Fibroblast of peridontal ligament (primary cell): ENCODE results near the gene ERF.

Experiments
- DNase-seq: peaks from one replicate; pipeline ENCODE4 v3.0.0-alpha.2; 2010; ENCODE audit errors: extremely low read depth

The ERF gene

GRCh38 chr19:42254850-42255765, at the start of gene ERF:
Gene ERF (minus strand): TSS chr19:42255128. CDS start chr19:42254999, 129 bp downstream.
- peak; percentile 78 for DNase-seq

- DNase-seq, result no peak
Observed at GRCh38 chr19:42303876-42304275, 48.9 kb upstream of the ERF start.

DNA sequence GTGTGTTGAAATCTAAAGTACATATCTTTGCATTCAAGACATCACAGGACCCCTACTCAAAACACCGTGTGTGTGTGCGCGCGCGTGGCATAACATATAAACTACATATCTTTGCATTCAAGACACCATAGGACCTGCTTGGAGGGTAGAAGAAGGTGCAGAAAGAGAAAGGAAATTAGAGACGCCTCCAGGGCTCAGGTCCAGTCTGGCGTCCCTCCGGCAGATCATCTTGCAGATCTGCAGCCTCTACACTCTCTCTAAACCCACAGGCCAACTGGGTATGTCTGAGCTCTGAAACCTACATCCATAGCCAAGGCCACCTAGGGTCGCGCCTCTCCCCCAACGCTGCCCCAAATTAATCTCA, 48.2 kb upstream of the ERF start:
- no peak for DNase-seq

- DNase-seq, result no peak
Observed at GRCh38 chr19:42301646-42302203, 46.8 kb upstream of the ERF start, which contains the start of gene PRR19. Gene PRR19 (plus strand): TSS chr19:42302132. CDS start chr19:42309585, 7,453 bp downstream.

GRCh38 chr19:42297039-42297438, 42.1 kb upstream of the ERF start:
- DNase-seq, result no peak

GRCh38 chr19:42295831-42296525, 41.0 kb upstream of the ERF start:
- peak; percentile 44 for DNase-seq

DNA sequence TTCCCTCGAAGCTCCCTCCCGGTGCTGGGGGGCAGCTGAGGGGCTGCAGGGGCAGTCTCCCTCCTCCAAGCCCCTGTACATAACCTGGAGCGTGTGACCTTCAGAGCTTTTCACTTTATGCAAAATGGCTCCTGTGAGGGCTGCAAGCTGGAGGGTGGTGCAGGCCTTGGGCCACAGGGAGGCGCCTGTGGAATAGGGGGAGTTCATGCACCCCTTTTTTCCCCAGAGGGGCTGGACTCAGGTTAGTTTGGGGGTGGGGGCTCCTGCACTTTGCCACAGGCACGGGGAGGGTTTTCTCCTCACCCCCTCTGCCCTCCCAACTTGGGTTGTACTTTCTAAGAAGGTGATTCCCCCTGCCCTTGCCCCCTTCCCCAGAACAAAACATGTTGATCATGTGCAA, 40.4 kb upstream of the ERF start:
- no peak for DNase-seq

- DNase-seq, result no peak
Observed at GRCh38 chr19:42294471-42295137, 39.7 kb upstream of the ERF start.

GRCh38 chr19:42293948-42294347, 39.0 kb upstream of the ERF start:
- DNase-seq, result no peak

DNA sequence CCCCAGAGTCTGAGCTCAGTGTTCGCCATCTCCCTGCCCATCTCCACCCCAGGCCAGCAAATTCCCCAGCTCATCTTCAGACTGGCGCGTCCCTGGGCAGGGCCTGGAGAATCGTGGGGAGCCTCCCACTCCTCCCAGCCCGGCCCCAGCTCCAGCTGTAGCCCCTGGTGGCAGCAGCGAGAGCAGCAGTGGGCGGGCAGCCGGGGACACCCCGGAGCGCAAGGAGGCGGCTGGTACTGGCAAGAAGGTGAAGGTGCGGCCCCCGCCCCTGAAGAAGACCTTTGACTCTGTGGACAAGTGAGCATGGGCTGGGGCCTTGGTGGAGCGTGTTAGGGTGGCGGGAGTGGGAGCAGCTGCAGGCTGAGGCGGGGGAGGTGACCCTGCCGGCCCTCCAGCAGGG, 38.6 kb upstream of the ERF start:
- no peak for DNase-seq

DNA sequence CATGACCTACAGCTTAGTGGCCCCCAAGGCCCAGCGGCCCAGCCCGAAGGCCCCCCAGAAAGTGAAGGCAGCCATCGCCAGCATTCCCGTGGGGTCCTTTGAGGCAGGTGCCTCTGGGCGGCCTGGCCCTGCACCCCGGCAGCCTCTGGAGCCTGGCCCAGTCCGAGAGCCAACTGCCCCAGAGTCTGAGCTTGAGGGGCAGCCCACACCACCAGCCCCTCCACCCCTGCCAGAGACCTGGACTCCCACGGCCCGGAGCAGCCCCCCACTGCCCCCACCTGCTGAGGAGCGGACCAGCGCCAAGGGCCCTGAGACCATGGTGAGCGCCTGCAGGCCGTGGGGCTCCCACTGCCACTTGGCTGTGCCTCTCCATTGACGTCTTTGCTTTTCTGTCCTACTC, 38.0 kb upstream of the ERF start:
- no peak for DNase-seq

DNA sequence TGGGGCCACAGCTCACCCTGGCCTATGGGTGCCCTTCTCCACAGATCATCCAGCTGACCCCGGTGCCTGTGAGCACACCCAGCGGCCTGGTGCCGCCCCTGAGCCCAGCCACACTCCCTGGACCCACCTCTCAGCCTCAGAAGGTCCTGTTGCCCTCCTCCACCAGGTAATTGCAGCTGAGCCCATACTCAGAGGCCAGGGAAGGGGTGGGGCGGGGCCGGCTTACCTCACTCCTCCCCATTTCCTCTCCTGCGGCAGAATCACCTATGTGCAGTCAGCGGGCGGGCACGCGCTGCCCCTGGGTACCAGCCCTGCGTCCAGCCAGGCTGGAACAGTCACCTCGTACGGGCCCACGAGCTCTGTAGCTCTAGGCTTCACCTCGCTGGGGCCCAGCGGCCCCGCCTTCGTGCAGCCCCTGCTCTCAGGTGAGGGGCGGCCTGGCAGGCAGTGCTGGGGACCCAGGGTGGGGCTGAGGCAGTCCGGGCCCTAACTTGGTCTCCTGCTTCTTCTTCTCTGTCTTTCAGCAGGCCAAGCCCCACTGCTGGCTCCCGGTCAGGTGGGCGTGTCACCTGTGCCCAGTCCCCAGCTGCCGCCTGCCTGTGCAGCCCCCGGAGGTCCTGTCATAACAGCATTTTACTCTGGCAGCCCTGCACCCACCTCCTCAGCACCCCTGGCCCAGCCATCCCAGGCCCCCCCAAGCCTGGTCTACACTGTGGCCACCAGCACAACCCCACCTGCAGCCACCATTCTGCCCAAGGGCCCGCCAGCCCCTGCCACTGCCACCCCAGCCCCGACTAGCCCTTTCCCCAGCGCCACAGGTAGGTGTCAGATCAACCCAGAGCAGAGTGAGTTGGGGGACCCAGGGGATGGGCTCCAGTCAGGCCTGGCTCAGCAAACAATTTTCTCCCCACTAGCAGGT, 37.4 kb upstream of the ERF start:
- DNase-seq, result no peak

DNA sequence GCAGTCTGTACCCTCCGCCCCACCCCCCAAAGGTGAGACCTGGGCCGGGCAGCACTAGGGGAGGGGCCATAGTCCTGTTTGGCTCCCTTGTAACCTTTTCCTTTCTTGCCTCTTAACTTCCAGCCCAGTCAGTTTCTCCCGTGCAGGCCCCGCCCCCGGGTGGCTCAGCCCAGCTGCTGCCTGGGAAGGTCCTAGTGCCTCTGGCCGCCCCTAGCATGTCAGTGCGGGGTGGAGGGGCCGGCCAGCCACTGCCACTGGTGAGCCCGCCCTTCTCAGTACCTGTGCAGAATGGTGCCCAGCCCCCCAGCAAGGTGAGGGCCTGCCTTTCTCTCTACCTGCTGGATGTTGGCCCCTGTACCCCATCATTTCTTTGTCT, 36.5 kb upstream of the ERF start:
- no peak for DNase-seq

- no peak for DNase-seq
Observed at GRCh38 chr19:42290523-42291434, 35.9 kb upstream of the ERF start.

- no peak for DNase-seq
Observed at GRCh38 chr19:42290136-42290522, 35.2 kb upstream of the ERF start.

GRCh38 chr19:42289556-42290041, 34.7 kb upstream of the ERF start:
- no peak for DNase-seq

DNA sequence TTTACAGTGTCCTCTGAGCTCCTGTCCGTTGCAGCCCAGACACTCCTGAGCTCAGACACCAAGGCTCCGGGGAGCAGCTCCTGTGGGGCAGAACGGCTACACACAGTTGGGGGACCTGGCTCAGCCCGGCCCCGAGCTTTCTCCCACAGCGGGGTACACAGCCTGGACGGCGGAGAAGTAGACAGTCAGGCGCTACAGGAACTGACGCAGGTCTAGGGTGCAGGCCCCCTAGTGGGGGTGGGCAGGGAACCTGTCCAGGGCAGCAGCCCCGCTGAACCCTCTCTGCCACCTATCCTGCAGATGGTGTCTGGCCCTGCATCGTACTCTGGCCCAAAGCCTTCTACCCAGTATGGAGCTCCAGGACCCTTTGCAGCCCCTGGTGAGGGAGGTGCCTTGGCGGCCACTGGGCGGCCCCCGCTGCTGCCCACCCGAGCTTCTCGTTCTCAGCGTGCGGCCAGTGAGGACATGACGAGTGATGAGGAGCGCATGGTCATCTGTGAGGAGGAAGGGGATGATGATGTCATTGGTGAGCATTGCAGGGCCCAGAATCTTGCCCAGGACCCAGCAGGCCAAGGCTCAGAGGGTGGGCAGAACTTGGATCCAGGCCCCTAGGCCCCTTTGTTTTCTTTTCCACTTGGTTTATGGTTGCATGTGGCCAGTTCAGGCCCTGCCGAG, 34.1 kb upstream of the ERF start:
- no peak for DNase-seq

DNA sequence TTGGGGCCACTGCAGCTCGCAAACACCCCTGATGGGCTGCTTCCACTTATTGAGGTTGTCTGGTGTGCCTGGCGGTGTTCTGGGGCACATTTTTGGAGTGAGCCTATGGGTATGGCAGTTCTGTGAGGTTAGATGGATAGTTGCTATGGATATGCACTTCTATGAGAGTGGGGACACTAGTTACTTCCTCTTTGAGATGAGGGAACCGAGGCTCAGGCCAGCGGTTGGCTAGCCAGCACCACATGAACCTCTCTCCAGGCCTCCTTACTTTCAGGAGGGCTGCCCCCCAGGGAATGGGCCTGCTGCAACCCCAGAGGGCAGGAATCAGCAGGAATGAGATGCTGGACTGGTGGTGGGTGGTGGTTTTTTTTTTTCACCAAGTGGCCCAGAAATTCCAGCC, 33.5 kb upstream of the ERF start:
- DNase-seq, result no peak

DNA sequence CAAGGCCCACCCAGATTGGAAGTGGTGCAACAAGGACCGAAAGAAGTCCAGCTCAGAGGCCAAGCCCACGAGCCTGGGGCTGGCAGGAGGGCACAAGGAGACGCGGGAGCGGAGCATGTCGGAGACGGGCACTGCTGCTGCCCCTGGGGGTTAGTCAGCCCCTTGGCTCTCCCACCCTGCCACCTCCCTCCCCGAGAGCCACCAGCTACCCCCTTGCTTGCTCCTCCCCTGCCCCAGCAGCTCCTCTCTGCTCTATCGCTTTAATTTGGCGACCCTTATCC, 32.8 kb upstream of the ERF start:
- DNase-seq, result no peak
